ENCODE results near the gene ZBTB8A. TPM values are rescaled to one million over a fixed set of nuclear protein-coding genes. Genes with fewer than 3 reads are reported as not detected.

ZBTB8A gene
- polyA plus RNA-seq, 3 donors = 0.08 TPM; not detected in 2

- 71% methylated on average over 3 of the region's 3 CpGs for WGBS (ENCODE audit: insufficient coverage)
- H3K36me3 ChIP-seq (replicated peaks in 1 of 2; ENCODE audit: control insufficient read depth in 1 of 2, insufficient read depth in 2 of 2, low read length in 2 of 2) = no peaks in the 10 kb centered on the region
- no peak for TF ChIP-seq CTCF (IDR thresholded peaks at IDR 0.05)
- peaks cover 20 to 24% of the 10 kb centered on the region in 2 donors for H3K4me1 ChIP-seq (ENCODE audit: control insufficient read depth in 1 of 2, insufficient read depth in 2 of 2, low read length in 2 of 2)
- H3K36me3 Mint-ChIP-seq = peaks cover 5 to 7% of the 10 kb centered on the region in 2 donors
- no peak for DNase-seq
- peaks cover 29 to 48% of the 10 kb centered on the region in 2 donors for H3K27me3 ChIP-seq (ENCODE audit: control insufficient read depth in 2 of 2, insufficient read depth in 2 of 2, low read length in 2 of 2)
- H3K79me2 ChIP-seq (ENCODE audit: insufficient read depth, low read length) = no peaks in the 10 kb centered on the region
- H3K9ac ChIP-seq (ENCODE audit: insufficient read depth, low read length, poor library complexity, severe bottlenecking) = no peak overlapping the region
- peaks cover 47 to 72% (median 60%) of the 10 kb centered on the region in 3 donors for H3K27me3 Mint-ChIP-seq (ENCODE audit: low read depth in 3 of 3)
- intact Hi-C loops (cut with micrococcal nuclease) = no loop called here
- no peak overlapping the region for H3K4me2 ChIP-seq (replicated peaks; ENCODE audit: extremely low read depth, low read length, poor library complexity, severe bottlenecking)
- H3K9me3 Mint-ChIP-seq = peaks cover 0 to 16% (median 7%) of the 10 kb centered on the region in 7 donors
- H4K20me1 ChIP-seq (ENCODE audit: insufficient read depth, low read length) = no peaks in the 10 kb centered on the region
- H3K4me3 Mint-ChIP-seq = peak overlapping the region in 1 of 2 donors; percentile 29
- peaks cover 0 to 6% of the 10 kb centered on the region in 2 donors for H3K9me3 ChIP-seq (replicated peaks in 1 of 2; ENCODE audit: control insufficient read depth in 1 of 2, insufficient read depth in 1 of 2, low read length in 2 of 2)
- peaks cover 29% of the 10 kb centered on the region for H3K4me1 Mint-ChIP-seq
- H3K27ac ChIP-seq (ENCODE audit: low read depth in 1 of 2, low read length in 2 of 2) = no peak overlapping the region
- H2AFZ ChIP-seq (ENCODE audit: insufficient read depth, low read depth, low read length, poor library complexity, severe bottlenecking) = no peak overlapping the region
- H3K27ac Mint-ChIP-seq = no peak overlapping the region
- no peak overlapping the region for H3K4me3 ChIP-seq (replicated peaks in 1 of 3; ENCODE audit: low read depth in 2 of 3, low read length in 3 of 3)
Measured at GRCh38 chr1:32536764-32537163, 2.5 kb upstream of the ZBTB8A start.

GRCh38 chr1:32539584-32540571 lies 651 bp downstream of the ZBTB8A start:
- Mint-ChIP-seq H3K4me3 (peak overlapping the region; percentile 82 to 89), H3K4me1 (peaks cover 27% of the 10 kb centered on the region), H3K9me3 (peaks cover 0 to 10% (median 4%) of the 10 kb centered on the region in 7 donors), H3K27me3 (ENCODE audit: low read depth in 3 of 3) (peaks cover 37 to 54% (median 49%) of the 10 kb centered on the region in 3 donors), H3K36me3 (peaks cover 5 to 7% of the 10 kb centered on the region in 2 donors), H3K27ac (no peak overlapping the region)
- no peak for TF ChIP-seq CTCF (IDR thresholded peaks at IDR 0.05)
- H2AFZ ChIP-seq (ENCODE audit: insufficient read depth, low read depth, low read length, poor library complexity, severe bottlenecking) = peak overlapping the region; percentile 67
- H3K36me3 ChIP-seq (replicated peaks in 1 of 2; ENCODE audit: control insufficient read depth in 1 of 2, insufficient read depth in 2 of 2, low read length in 2 of 2) = no peaks in the 10 kb centered on the region
- peak overlapping the region in 2 of 3 experiments; percentile 37 to 72 for H3K4me3 ChIP-seq (replicated peaks in 1 of 3; ENCODE audit: low read depth in 2 of 3, low read length in 3 of 3)
- H3K27ac ChIP-seq (ENCODE audit: low read depth in 1 of 2, low read length in 2 of 2) = no peak overlapping the region
- H3K79me2 ChIP-seq (ENCODE audit: insufficient read depth, low read length) = no peaks in the 10 kb centered on the region
- DNase-seq = peak in 1 of 3 donors; percentile 5
- peak overlapping the region; percentile 81 for H3K4me2 ChIP-seq (replicated peaks; ENCODE audit: extremely low read depth, low read length, poor library complexity, severe bottlenecking)
- no peak overlapping the region for H3K9ac ChIP-seq (ENCODE audit: insufficient read depth, low read length, poor library complexity, severe bottlenecking)
- peaks cover 0 to 6% of the 10 kb centered on the region in 2 donors for H3K9me3 ChIP-seq (replicated peaks in 1 of 2; ENCODE audit: control insufficient read depth in 1 of 2, insufficient read depth in 1 of 2, low read length in 2 of 2)
- intact Hi-C loops (cut with micrococcal nuclease) = no loop called here
- H4K20me1 ChIP-seq (ENCODE audit: insufficient read depth, low read length) = no peaks in the 10 kb centered on the region
- peaks cover 20 to 24% of the 10 kb centered on the region in 2 donors for H3K4me1 ChIP-seq (ENCODE audit: control insufficient read depth in 1 of 2, insufficient read depth in 2 of 2, low read length in 2 of 2)
- WGBS (ENCODE audit: insufficient coverage) = under 1% methylated on average over 86 of the region's 102 CpGs
- peaks cover 29 to 40% of the 10 kb centered on the region in 2 donors for H3K27me3 ChIP-seq (ENCODE audit: control insufficient read depth in 2 of 2, insufficient read depth in 2 of 2, low read length in 2 of 2)
